Vagina (tissue), 2 donors: ENCODE results near the gene DPP10. TPM values are rescaled to one million over a fixed set of nuclear protein-coding genes. Genes with fewer than 3 reads are reported as not detected.
"Not testable (repeated sequence)": the region's sequence is repeated elsewhere in the genome, so short reads cannot be mapped to it uniquely, and the experiment has no call there.

ENCODE experiments used
- DNase-seq, 2 donors: peaks; one replicate each; pipeline ENCODE4 v3.0.0-alpha.2; 2017; ENCODE audit errors: extremely low spot score in 2 of 2
- H3K27ac ChIP-seq: fragments of 200-600 bp; sonication (generic); one replicate; pipeline ENCODE4 v1.5.1; 2019
- H3K27me3 ChIP-seq: fragments of 200-600 bp; sonication (generic); one replicate; pipeline ENCODE4 v1.5.1; 2019
- H3K36me3 ChIP-seq, 2 donors: fragments of 200-600 bp; sonication (generic); one replicate each; pipeline ENCODE4 v1.5.1; 2017 to 2019
- H3K4me1 ChIP-seq: fragments of 200-600 bp; sonication (generic); one replicate; pipeline ENCODE4 v1.5.1; 2019
- H3K4me3 ChIP-seq, 2 donors: fragments of 200-600 bp; sonication (generic); 1 replicate in 1 of 2; 2 replicates in 1 of 2; pipeline ENCODE4 v1.5.1; 2016 to 2019
- H3K9me3 ChIP-seq: fragments of 200-600 bp; sonication (generic); one replicate; pipeline ENCODE4 v1.5.1; 2019
- POLR2A ChIP-seq, 2 donors: fragments of 450-650 bp; IDR thresholded peaks; one replicate each; pipeline ENCODE4 v1.6.1; 2017; ENCODE audit warnings: antibody characterized with exemption in 2 of 2, mild to moderate bottlenecking in 2 of 2, moderate library complexity in 2 of 2
- POLR2AphosphoS5 ChIP-seq, 2 donors: sonication (generic); formaldehyde crosslinking; IDR thresholded peaks; one replicate each; pipeline ENCODE4 v1.9.0; 2017; ENCODE audit warnings: antibody characterized with exemption in 2 of 2, mild to moderate bottlenecking in 2 of 2, low read depth in 1 of 2; ENCODE audit not compliant: insufficient read depth in 1 of 2
- intact Hi-C: fragments of 100-400 bp; cut with DNase I; formaldehyde crosslinking; loops from one replicate; pipeline ENCODE4 v1.15.1; 2023
- total RNA-seq: library from RNA; depleted of rRNA; stranded (reverse); fragments of >200 nt; gene quantifications from one replicate; pipeline ENCODE4 v1.2.3, GENCODE V29; 2016
- TF ChIP-seq, protein P1 (sequence below), 3 experiments: fragments of 450-650 bp in 2 of 3; fragments of 200-600 bp in 1 of 3; sonication (generic) in 1 of 3; IDR thresholded peaks; one replicate each; pipeline ENCODE4 v1.5.1; 2017 to 2019; ENCODE audit warnings: antibody characterized with exemption in 3 of 3, mild to moderate bottlenecking in 2 of 3, moderate library complexity in 2 of 3

Gene DPP10
- total RNA-seq, 1 donor from 2014 or later, result not detected

GRCh38 chr2:115414466-115414865, 972.0 kb downstream of the DPP10 start:
- Histone ChIP-seq H3K4me1 (no peaks in the 10 kb centered on the region), H3K4me3 (no peak overlapping the region), H3K36me3 (no peaks in the 10 kb centered on the region), H3K9me3 (no peaks in the 10 kb centered on the region), H3K27ac (no peak overlapping the region), H3K27me3 (no peaks in the 10 kb centered on the region)
- DNase-seq, result no peak
- no peak for TF ChIP-seq POLR2A (IDR thresholded peaks at IDR 0.05)
- TF ChIP-seq POLR2AphosphoS5 (IDR thresholded peaks at IDR 0.05; ENCODE audit: insufficient read depth in 1 of 2, low read depth in 1 of 2), result no peak
- intact Hi-C loops, result no loop called here

DNA sequence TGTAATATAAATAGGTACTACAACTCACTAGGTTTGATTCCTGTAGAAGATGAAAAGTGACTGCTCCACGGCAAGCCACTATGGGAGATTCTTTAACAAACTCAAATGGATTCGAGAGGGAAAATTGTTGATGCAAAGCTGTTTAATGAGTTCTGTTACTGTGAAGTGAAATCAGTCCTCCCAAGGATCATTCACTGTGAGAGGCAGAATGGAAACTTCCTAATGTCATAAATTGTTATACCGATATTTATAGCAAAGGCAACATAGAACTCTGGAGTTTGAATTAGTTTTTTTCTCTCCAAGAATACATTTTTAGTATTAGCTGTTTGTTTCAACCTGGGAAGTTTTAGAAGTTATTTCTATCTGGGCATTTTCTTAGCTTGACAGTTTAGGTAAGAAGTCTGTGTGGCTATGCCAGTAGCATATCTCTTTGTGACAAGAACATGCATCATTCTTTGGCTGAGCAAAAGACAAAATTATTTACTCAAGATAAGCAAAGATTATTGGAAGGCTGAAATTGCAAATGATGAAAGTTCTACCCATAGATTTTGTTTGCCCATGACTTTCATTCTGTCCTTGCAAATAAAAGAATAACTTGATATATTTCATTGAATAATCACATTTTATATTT, 979.7 kb downstream of the DPP10 start:
- no peaks in the 10 kb centered on the region for H3K4me1 ChIP-seq
- TF ChIP-seq POLR2A (IDR thresholded peaks at IDR 0.05) (no peak), POLR2AphosphoS5 (IDR thresholded peaks at IDR 0.05; ENCODE audit: insufficient read depth in 1 of 2, low read depth in 1 of 2) (no peak)
- TF ChIP-seq, protein P1, sequence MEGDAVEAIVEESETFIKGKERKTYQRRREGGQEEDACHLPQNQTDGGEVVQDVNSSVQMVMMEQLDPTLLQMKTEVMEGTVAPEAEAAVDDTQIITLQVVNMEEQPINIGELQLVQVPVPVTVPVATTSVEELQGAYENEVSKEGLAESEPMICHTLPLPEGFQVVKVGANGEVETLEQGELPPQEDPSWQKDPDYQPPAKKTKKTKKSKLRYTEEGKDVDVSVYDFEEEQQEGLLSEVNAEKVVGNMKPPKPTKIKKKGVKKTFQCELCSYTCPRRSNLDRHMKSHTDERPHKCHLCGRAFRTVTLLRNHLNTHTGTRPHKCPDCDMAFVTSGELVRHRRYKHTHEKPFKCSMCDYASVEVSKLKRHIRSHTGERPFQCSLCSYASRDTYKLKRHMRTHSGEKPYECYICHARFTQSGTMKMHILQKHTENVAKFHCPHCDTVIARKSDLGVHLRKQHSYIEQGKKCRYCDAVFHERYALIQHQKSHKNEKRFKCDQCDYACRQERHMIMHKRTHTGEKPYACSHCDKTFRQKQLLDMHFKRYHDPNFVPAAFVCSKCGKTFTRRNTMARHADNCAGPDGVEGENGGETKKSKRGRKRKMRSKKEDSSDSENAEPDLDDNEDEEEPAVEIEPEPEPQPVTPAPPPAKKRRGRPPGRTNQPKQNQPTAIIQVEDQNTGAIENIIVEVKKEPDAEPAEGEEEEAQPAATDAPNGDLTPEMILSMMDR (IDR thresholded peaks at IDR 0.05), result no peak
- no peaks in the 10 kb centered on the region for H3K27me3 ChIP-seq
- H3K4me3 ChIP-seq, result no peak overlapping the region
- no peaks in the 10 kb centered on the region for H3K36me3 ChIP-seq
- intact Hi-C loops, result no loop called here
- no peak for DNase-seq
- no peak overlapping the region for H3K27ac ChIP-seq
- no peaks in the 10 kb centered on the region for H3K9me3 ChIP-seq

DNA sequence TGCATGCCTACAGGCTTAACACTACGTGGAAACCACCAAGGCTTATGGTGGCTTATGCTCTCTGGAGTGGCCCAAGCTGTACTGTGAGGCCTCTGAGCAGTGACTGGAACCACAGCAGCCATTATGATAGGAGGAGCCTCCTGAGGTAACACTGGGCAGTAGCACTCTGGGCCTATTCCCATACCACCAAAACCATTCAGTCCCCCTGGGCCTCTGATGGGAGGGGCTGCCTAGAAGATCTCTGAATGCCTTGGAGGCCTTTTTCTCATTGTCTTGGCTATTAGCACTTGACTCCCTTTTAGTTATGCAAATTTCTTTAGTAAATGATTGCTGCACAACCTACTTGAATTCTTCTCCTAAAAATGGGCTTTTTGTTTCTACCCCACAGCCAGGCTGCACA, 985.0 kb downstream of the DPP10 start:
- no peaks in the 10 kb centered on the region for H3K4me1 ChIP-seq
- intact Hi-C loops, result no loop called here
- TF ChIP-seq, protein P1 (IDR thresholded peaks at IDR 0.05), result no peak
- no peak for TF ChIP-seq POLR2A (IDR thresholded peaks at IDR 0.05)
- no peak for DNase-seq
- H3K27me3 ChIP-seq, result no peaks in the 10 kb centered on the region
- H3K36me3 ChIP-seq, result no peaks in the 10 kb centered on the region
- H3K27ac ChIP-seq, result no peak overlapping the region
- no peaks in the 10 kb centered on the region for H3K9me3 ChIP-seq
- no peak overlapping the region for H3K4me3 ChIP-seq

- intact Hi-C loops, H3K27ac ChIP-seq, H3K36me3 ChIP-seq, H3K27me3 ChIP-seq, DNase-seq, H3K9me3 ChIP-seq, H3K4me3 ChIP-seq, H3K4me1 ChIP-seq: not testable (repeated sequence)
Observed at GRCh38 chr2:115440746-115441145, 998.3 kb downstream of the DPP10 start.

DNA sequence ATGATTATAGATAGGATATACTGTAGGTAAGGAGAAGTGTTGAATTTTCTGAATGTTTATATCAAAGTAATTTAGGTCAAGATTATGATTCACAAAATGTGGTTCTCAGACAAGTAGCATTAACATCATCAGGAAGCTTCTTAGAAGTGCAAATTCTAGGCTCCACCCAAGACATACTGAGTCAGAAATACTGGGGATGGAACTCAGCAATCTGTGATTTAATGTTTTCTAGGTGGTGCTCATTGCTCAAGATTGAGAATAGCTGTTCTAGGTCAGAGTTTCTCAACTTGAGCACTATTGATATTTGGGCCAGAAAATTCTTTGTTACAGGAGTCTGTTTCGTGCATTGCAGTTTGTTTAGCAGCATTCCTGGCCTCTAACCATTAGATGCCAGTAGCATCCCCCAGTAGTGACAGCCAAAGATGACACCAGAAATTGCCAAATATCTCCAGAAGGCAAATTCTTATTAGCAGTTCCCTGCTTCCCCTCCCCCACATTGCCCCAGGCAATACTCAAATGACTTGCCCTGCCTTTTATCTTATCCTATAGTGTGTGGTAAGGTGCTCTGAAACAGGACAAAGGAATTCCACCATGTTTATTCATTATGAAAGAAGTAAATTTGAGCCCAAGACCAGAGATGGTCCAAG, 1001.2 kb downstream of the DPP10 start:
- no peak for DNase-seq
- H3K36me3 ChIP-seq, result no peaks in the 10 kb centered on the region
- intact Hi-C loops, result no loop called here
- no peaks in the 10 kb centered on the region for H3K4me1 ChIP-seq
- H3K4me3 ChIP-seq, result no peak overlapping the region
- H3K9me3 ChIP-seq, result no peaks in the 10 kb centered on the region
- TF ChIP-seq POLR2A (IDR thresholded peaks at IDR 0.05), result no peak
- TF ChIP-seq, protein P1 (IDR thresholded peaks at IDR 0.05), result no peak
- no peaks in the 10 kb centered on the region for H3K27me3 ChIP-seq
- no peak overlapping the region for H3K27ac ChIP-seq

GRCh38 chr2:115460008-115460407, 1017.6 kb downstream of the DPP10 start:
- H3K36me3 ChIP-seq, result no peaks in the 10 kb centered on the region
- DNase-seq, result no peak
- H3K27ac ChIP-seq, result no peak overlapping the region
- H3K4me1 ChIP-seq, result no peaks in the 10 kb centered on the region
- no peak overlapping the region for H3K4me3 ChIP-seq
- no peaks in the 10 kb centered on the region for H3K9me3 ChIP-seq
- intact Hi-C loops, result no loop called here
- TF ChIP-seq, protein P1 (IDR thresholded peaks at IDR 0.05), result no peak
- TF ChIP-seq POLR2AphosphoS5 (IDR thresholded peaks at IDR 0.05; ENCODE audit: insufficient read depth in 1 of 2, low read depth in 1 of 2), result no peak
- TF ChIP-seq POLR2A (IDR thresholded peaks at IDR 0.05), result no peak
- no peaks in the 10 kb centered on the region for H3K27me3 ChIP-seq
